Caco-2 (cell line): Measurements from ENCODE around the gene PTK6. TPM values are rescaled to one million over a fixed set of nuclear protein-coding genes. Genes with fewer than 3 reads are reported as not detected.

Source experiments
- BruUV-seq: library from RNA; stranded (reverse); fragments of 400-500 nt; replicated peaks from 2 replicates; lab custom pipeline; 2021; lab: Mats Ljungman, UMichigan
- CTCF ChIA-PET: fragments of 300-600 bp; sonication (Branson Sonifier 250); formaldehyde crosslinking; loops from one replicate; lab custom pipeline; 2022; ENCODE audit warnings: antibody characterized with exemption; lab: Charles Lee
- POLR2A ChIA-PET: fragments of 300-600 bp; sonication (Branson Sonifier 250); formaldehyde crosslinking; loops from one replicate; lab custom pipeline; 2022; ENCODE audit warnings: antibody characterized with exemption; lab: Charles Lee
- DNase-seq, 2 experiments: peaks; one replicate each; pipeline versions ENCODE4 v3.0.0 to v3.0.0-alpha.2; 2020 to 2022
- H3K27me3 ChIP-seq: replicated peaks from 2 replicates; pipeline ENCODE4 v1.6.0; 2011; ENCODE audit warnings: low read length; ENCODE audit not compliant: control insufficient read depth, insufficient read depth
- H3K36me3 ChIP-seq: 2 replicates; pipeline ENCODE4 v1.5.1; 2011; ENCODE audit warnings: low read length; ENCODE audit not compliant: control insufficient read depth, insufficient read depth
- H3K4me1 ChIP-seq: fragments of 250-450 bp; sonication (Bioruptor Pico); 2 replicates; pipeline ENCODE4 v1.5.1; 2020; ENCODE audit warnings: mild to moderate bottlenecking
- H3K4me3 ChIP-seq: 2 replicates; pipeline ENCODE4 v1.5.1; 2011; ENCODE audit warnings: low read depth, mild to moderate bottlenecking, control low read depth, low read length
- H3K9me3 ChIP-seq: fragments of 250-450 bp; sonication (Bioruptor Pico); 2 replicates; pipeline ENCODE4 v1.5.1; 2020; ENCODE audit warnings: mild to moderate bottlenecking, moderate library complexity
- H3K27ac Mint-ChIP-seq: one replicate; pipeline ENCODE4 v1.8.0; 2022; ENCODE audit warnings: mixed read lengths; ENCODE audit not compliant: unreplicated experiment
- H3K27me3 Mint-ChIP-seq: one replicate; pipeline ENCODE4 v1.8.0; 2022; ENCODE audit warnings: mixed read lengths; ENCODE audit not compliant: insufficient read depth, unreplicated experiment
- H3K36me3 Mint-ChIP-seq: one replicate; pipeline ENCODE4 v1.8.0; 2022; ENCODE audit warnings: mild to moderate bottlenecking, mixed read lengths; ENCODE audit not compliant: insufficient read depth, unreplicated experiment
- H3K4me1 Mint-ChIP-seq: one replicate; pipeline ENCODE4 v1.8.0; 2022; ENCODE audit warnings: low read depth, mixed read lengths; ENCODE audit not compliant: unreplicated experiment
- H3K4me3 Mint-ChIP-seq: one replicate; pipeline ENCODE4 v1.8.0; 2022; ENCODE audit warnings: mild to moderate bottlenecking, moderate library complexity, mixed read lengths; ENCODE audit not compliant: unreplicated experiment
- H3K9me3 Mint-ChIP-seq: one replicate; pipeline ENCODE4 v1.8.0; 2022; ENCODE audit warnings: mixed read lengths; ENCODE audit not compliant: unreplicated experiment
- intact Hi-C: fragments of 100-400 bp; cut with micrococcal nuclease; formaldehyde crosslinking; loops from one replicate; pipeline ENCODE4 v1.10.0; 2022; ENCODE audit not compliant: unreplicated experiment
- total RNA-seq: library from RNA; stranded (reverse); gene quantifications from 2 replicates; pipeline ENCODE4 v1.2.3, GENCODE V29; 2022
- TF ChIP-seq, protein P1 (sequence below), 2 experiments: fragments of 200-600 bp in 1 of 2; IDR thresholded peaks; 1 replicate in 1 of 2; 2 replicates in 1 of 2; pipeline versions ENCODE4 v1.5.1 to v1.8.0; 2011 to 2022; ENCODE audit warnings: antibody characterized with exemption in 1 of 2, control low read depth in 1 of 2, inconsistent platforms in 1 of 2, low read depth in 1 of 2, low read length in 1 of 2, mild to moderate bottlenecking in 1 of 2, moderate library complexity in 1 of 2; ENCODE audit not compliant: insufficient read depth in 1 of 2, severe bottlenecking in 1 of 2, unreplicated experiment in 1 of 2

The PTK6 gene
- total RNA-seq, 1 experiment from 2014 or later: 0.64 TPM

DNA sequence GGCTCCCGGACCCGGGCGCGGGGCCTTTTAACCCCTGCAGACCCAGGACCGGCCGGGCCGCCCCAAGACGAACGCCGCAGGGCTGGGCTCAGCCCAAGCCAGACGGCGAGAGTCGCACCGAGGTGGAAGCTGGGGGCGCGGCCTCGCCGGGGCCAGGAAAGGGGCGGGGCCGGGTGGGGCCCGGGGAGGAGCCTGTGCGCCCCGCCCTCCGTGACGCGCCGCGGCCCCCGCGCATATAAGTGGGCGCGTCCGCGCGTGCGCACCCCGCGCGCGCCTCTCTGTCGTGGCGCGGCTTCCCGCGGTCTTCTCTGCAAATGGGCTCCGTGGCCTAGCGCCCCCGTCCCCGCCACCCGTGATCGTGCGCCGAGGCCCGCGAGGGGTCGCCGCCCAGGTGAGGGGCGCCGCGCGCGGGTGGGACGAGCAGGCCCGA lies 16.7 kb downstream of the PTK6 start, which contains the start of gene PPDPF:
Gene PPDPF (plus strand): TSS at position 262 of the 430 bp plus-strand sequence. CDS start 544 bp downstream, outside the sequence.
- H3K4me3 ChIP-seq: peak within 1 kb of the TSS; percentile 97
- ChIA-PET CTCF (interaction anchor here (0.5 to 2.5 kb wide), 19 partner anchors 9 to 1653 kb away, joined by 3 to 20 read pairs (median 5); partner anchors contain the start of gene ARFGAP1), POLR2A (interaction anchor here (0.5 to 2.4 kb wide), 39 partner anchors 8 to 1221 kb away, joined by 3 to 21 read pairs (median 4); partner anchors contain the start of genes ARFGAP1, ARFRP1, HELZ2 and PRPF6)
- TF ChIP-seq, protein P1, sequence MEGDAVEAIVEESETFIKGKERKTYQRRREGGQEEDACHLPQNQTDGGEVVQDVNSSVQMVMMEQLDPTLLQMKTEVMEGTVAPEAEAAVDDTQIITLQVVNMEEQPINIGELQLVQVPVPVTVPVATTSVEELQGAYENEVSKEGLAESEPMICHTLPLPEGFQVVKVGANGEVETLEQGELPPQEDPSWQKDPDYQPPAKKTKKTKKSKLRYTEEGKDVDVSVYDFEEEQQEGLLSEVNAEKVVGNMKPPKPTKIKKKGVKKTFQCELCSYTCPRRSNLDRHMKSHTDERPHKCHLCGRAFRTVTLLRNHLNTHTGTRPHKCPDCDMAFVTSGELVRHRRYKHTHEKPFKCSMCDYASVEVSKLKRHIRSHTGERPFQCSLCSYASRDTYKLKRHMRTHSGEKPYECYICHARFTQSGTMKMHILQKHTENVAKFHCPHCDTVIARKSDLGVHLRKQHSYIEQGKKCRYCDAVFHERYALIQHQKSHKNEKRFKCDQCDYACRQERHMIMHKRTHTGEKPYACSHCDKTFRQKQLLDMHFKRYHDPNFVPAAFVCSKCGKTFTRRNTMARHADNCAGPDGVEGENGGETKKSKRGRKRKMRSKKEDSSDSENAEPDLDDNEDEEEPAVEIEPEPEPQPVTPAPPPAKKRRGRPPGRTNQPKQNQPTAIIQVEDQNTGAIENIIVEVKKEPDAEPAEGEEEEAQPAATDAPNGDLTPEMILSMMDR (IDR thresholded peaks at IDR 0.05; ENCODE audit: insufficient read depth in 1 of 2, low read depth in 1 of 2, low read length in 1 of 2, severe bottlenecking in 1 of 2, unreplicated experiment in 1 of 2): no peak
- Mint-ChIP-seq H3K27me3 (no peaks in the 10 kb centered on the region), H3K4me1 (no peaks in the 10 kb centered on the region), H3K27ac (peak within 1 kb of the TSS; percentile 95), H3K36me3 (peaks cover 64% of the 10 kb centered on the region), H3K4me3 (peak within 1 kb of the TSS; percentile 92), H3K9me3 (no peaks in the 10 kb centered on the region)
- DNase-seq: peak in 1 of 2 experiments; percentile 90
- BruUV-seq: no TSS peak
- H3K9me3 ChIP-seq: peaks cover 17% of the 10 kb centered on the region
- H3K27me3 ChIP-seq: no peaks in the 10 kb centered on the region
- H3K4me1 ChIP-seq: peaks cover 14% of the 10 kb centered on the region
- intact Hi-C loops: loop anchor here (1.0 kb wide), 1 partner anchor 24 kb away; no protein-coding TSS in a partner anchor
- H3K36me3 ChIP-seq: peaks cover 19% of the 10 kb centered on the region

DNA sequence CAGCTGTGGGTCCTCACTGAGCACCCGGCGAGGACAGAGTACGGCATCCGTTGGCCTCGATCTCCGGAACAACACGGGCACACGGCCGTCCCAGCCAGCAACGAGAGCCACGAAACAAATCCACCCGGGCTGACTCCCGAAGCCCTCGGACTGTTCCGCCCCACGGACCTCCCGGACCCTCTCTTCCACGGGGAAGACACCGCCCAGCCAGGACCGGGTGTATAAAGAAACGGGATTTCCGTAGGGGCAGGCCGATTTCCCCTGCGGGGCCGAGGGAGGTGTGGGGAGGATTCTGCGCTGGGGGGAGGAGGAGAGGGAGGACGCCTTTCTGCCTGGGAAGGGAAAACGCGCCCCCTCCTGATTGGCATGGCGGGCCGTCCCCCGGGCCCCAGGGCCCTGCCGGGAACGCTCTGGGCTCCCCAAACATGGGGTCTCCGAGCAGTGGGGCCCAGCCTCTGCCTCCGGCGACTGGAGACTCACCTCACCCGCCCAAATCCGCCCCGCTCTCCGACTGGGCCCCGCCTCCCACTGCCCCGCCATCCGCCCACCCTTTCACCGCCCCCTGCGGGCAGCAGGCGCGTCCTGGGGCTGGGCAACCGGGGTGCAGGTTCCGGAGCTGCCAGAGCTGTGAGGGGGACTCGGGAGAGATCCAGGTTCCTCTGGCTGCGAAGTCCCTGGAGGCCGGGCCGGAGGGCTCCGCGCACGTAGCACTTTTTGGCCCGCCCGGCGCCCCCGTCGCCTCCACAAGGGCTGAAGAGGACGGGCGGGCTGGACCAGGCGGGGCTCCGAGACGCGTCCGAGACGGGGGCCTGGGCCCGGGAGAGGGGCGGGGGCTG lies 17.3 kb downstream of the PTK6 start:
- BruUV-seq: TSS peak; percentile 31
- intact Hi-C loops: loop anchor here (1.0 kb wide), 1 partner anchor 24 kb away; no protein-coding TSS in a partner anchor
- peak; percentile 88 to 94 for DNase-seq
- POLR2A ChIA-PET: interaction anchor here (0.5 to 2.4 kb wide), 36 partner anchors 9 to 1221 kb away, joined by 3 to 21 read pairs (median 4); partner anchors contain the start of genes ARFGAP1, ARFRP1, HELZ2 and PTK6
- Mint-ChIP-seq H3K9me3 (no peaks in the 10 kb centered on the region), H3K4me3 (peak overlapping the region; percentile 92), H3K27ac (peak overlapping the region; percentile 95), H3K27me3 (no peaks in the 10 kb centered on the region), H3K4me1 (no peaks in the 10 kb centered on the region), H3K36me3 (peaks cover 58% of the 10 kb centered on the region)
- Histone ChIP-seq H3K4me1 (peaks cover 14% of the 10 kb centered on the region), H3K9me3 (peaks cover 17% of the 10 kb centered on the region), H3K27me3 (no peaks in the 10 kb centered on the region), H3K4me3 (peak overlapping the region; percentile 97), H3K36me3 (peaks cover 19% of the 10 kb centered on the region)
- CTCF ChIA-PET: interaction anchor here (0.6 to 2.5 kb wide), 14 partner anchors 11 to 519 kb away, joined by 3 to 20 read pairs (median 6); partner anchors contain the start of gene ARFGAP1
- TF ChIP-seq, protein P1 (IDR thresholded peaks at IDR 0.05; ENCODE audit: insufficient read depth in 1 of 2, low read depth in 1 of 2, low read length in 1 of 2, severe bottlenecking in 1 of 2, unreplicated experiment in 1 of 2): peak; percentile 66 to 85
